T follicular helper cell (primary cell): ENCODE measurements around the gene NOL12.
A peak's percentile ranks its signal among the peaks of the same experiment; 100 is the strongest.

Experiments
- DNase-seq: peaks from one replicate; pipeline ENCODE4 v3.0.0-alpha.2; 2020; ENCODE audit warnings: low read depth

Gene NOL12

GRCh38 chr22:37659066-37659896, 26.9 kb upstream of the NOL12 start:
- no peak for DNase-seq

- no peak for DNase-seq
These were observed 26.0 kb upstream of the NOL12 start for GRCh38 chr22:37659897-37660708.

GRCh38 chr22:37660709-37661045, 25.5 kb upstream of the NOL12 start:
- DNase-seq = no peak

- DNase-seq = no peak
These were observed 24.8 kb upstream of the NOL12 start for GRCh38 chr22:37661160-37661924.

- DNase-seq = no peak
These were observed 24.1 kb upstream of the NOL12 start for GRCh38 chr22:37662039-37662438.

- DNase-seq = no peak
These were observed 22.5 kb upstream of the NOL12 start for GRCh38 chr22:37663521-37664140.

- no peak for DNase-seq
These were observed 21.7 kb upstream of the NOL12 start for GRCh38 chr22:37664249-37665101.

- no peak for DNase-seq
These were observed 20.7 kb upstream of the NOL12 start for GRCh38 chr22:37665487-37665886.

- DNase-seq = no peak
These were observed 16.6 kb upstream of the NOL12 start for GRCh38 chr22:37669586-37669985.

- DNase-seq = peak; percentile 41
These were observed 13.8 kb upstream of the NOL12 start for GRCh38 chr22:37672206-37672919.

- no peak for DNase-seq
These were observed 13.2 kb upstream of the NOL12 start for GRCh38 chr22:37672920-37673455.

- DNase-seq = no peak
These were observed 11.9 kb upstream of the NOL12 start for GRCh38 chr22:37674248-37674647.

- peak; percentile 16 for DNase-seq
These were observed 10.9 kb upstream of the NOL12 start, which contains the start of gene LGALS1 for GRCh38 chr22:37674951-37675929. Gene LGALS1, plus strand, starts transcription at chr22:37675636. Its CDS starts 67 bp downstream, at chr22:37675703.

- no peak for DNase-seq
These were observed 10.0 kb upstream of the NOL12 start for GRCh38 chr22:37675930-37676735.

- peak; percentile 91 for DNase-seq
These were observed 9.2 kb upstream of the NOL12 start for GRCh38 chr22:37676736-37677492.

GRCh38 chr22:37677493-37677974, 8.6 kb upstream of the NOL12 start:
- DNase-seq = no peak

- DNase-seq = no peak
These were observed 7.8 kb upstream of the NOL12 start for GRCh38 chr22:37678372-37678771.
